ENCODE data around the gene ZDHHC11. TPM values are rescaled to one million over a fixed set of nuclear protein-coding genes. Genes with fewer than 3 reads are reported as not detected.
"Not testable (repeated sequence)": the region's sequence is repeated elsewhere in the genome, so short reads cannot be mapped to it uniquely, and the experiment has no call there.

The ZDHHC11 gene
- total and polyA plus RNA-seq, 2 of the 4 experiments (the other 2 are of a cell fraction): 0.36 to 1.6 TPM

DNA sequence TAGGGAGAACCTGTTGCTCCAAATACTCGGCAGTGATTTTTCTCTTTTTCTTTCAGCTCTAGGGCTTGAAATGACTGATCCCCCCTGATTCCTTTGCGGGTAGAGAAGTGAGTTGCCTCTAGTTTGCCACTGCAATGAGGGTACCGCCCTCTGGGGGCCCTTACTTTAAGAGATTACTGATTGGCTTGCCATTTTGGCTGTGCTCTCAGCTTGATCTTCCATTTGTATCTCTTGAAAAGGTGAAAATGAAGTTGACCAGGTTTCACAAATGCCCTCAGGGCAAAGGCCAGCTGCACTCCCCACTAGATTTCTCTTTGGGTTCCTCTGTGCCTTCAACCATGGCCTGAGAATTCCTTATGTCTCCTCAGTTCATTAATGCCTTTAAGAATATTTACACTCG lies 52.8 kb downstream of the ZDHHC11 start:
- H2AFZ ChIP-seq (replicated peaks; ENCODE audit: low read length, poor library complexity); CTCF ChIA-PET; H3K4me3 ChIP-seq (ENCODE audit: insufficient read depth, low read depth, low read length); ATAC-seq (ENCODE audit: low read depth); BruUV-seq (replicated peaks); H3K36me3 ChIP-seq (ENCODE audit: control insufficient read depth, insufficient read depth, low read length); H3K4me1 ChIP-seq (ENCODE audit: control insufficient read depth, insufficient read depth, low read length); H3K27ac ChIP-seq (ENCODE audit: insufficient read depth, low read length); H2BK5ac ChIP-seq (ENCODE audit: low read depth, low read length, poor library complexity, severe bottlenecking); H2BK15ac ChIP-seq (ENCODE audit: low read depth, low read length); H3K23ac ChIP-seq (ENCODE audit: low read depth, low read length); H3K9ac ChIP-seq (ENCODE audit: low read depth, low read length); H3K14ac ChIP-seq (replicated peaks; ENCODE audit: low read depth, low read length); H4K8ac ChIP-seq (ENCODE audit: low read depth in 2 of 2, low read length in 2 of 2); H3K4ac ChIP-seq (ENCODE audit: low read depth, low read length); dilution Hi-C loops (cut with HindIII; ENCODE audit: low sequenced_read_pairs, unreplicated experiment); H3K79me1 ChIP-seq (ENCODE audit: low read depth in 1 of 2, low read length in 2 of 2); POLR2A ChIA-PET (ENCODE audit: unreplicated experiment); H3K18ac ChIP-seq (ENCODE audit: low read depth, low read length); DNase-seq; H3K9me3 ChIP-seq (ENCODE audit: control insufficient read depth, insufficient read depth, low read length); H2AK5ac ChIP-seq (ENCODE audit: low read depth, low read length); H2BK20ac ChIP-seq (ENCODE audit: low read depth, low read length); H3K56ac ChIP-seq (ENCODE audit: extremely low read depth, insufficient read depth, low read length); H3K27me3 ChIP-seq (ENCODE audit: control insufficient read depth, insufficient read depth, low read length); H3K9me1 ChIP-seq (ENCODE audit: insufficient read depth, low read length); H3K4me2 ChIP-seq (ENCODE audit: low read depth, low read length); H4K91ac ChIP-seq (ENCODE audit: insufficient read depth, low read depth, low read length); H2BK120ac ChIP-seq (ENCODE audit: low read depth, low read length); in situ Hi-C loops (cut with MboI; ENCODE audit: low sequenced_read_pairs); H4K5ac ChIP-seq (ENCODE audit: low read depth, low read length); H2AK9ac ChIP-seq (replicated peaks; ENCODE audit: low read depth, low read length, poor library complexity); H4K20me1 ChIP-seq (ENCODE audit: insufficient read depth, low read length): not testable (repeated sequence)
- 86% methylated on average over 1 of the region's 4 CpGs; no CpG with 5 or more reads in 1 of the 2 experiments for WGBS, 2 experiments (ENCODE audit: extremely low coverage in 2 of 2, insufficient read length in 1 of 2)
- intact Hi-C loops (cut with micrococcal nuclease): loop anchor here (5.0 kb wide), 1 partner anchor 86 kb away; no protein-coding TSS in a partner anchor

DNA sequence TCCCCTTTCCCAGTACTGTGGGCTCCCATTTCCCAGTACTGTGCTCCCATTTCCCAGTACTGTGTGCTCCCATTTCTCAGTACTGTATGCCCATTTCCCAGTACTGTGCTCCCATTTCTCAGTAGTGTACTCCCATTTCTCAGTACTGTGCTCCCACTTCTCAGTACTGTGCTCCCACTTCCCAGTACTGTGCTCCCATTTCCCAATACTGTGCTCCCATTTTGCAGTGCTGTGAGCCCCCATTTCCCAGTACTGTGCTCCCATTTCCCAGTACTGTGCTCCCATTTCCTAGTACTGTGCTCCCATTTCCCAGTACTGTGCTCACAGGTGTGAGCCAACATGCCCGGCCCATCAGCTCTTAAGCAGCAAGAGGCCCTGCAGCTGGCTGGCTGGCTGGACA lies 54.9 kb downstream of the ZDHHC11 start:
- POLR2A ChIA-PET (ENCODE audit: unreplicated experiment); H3K27me3 ChIP-seq (ENCODE audit: control insufficient read depth, insufficient read depth, low read length); H3K4me3 ChIP-seq (ENCODE audit: insufficient read depth, low read depth, low read length); H3K4ac ChIP-seq (ENCODE audit: low read depth, low read length); H2BK5ac ChIP-seq (ENCODE audit: low read depth, low read length, poor library complexity, severe bottlenecking); H2AK5ac ChIP-seq (ENCODE audit: low read depth, low read length); H3K9me3 ChIP-seq (ENCODE audit: control insufficient read depth, insufficient read depth, low read length); H4K5ac ChIP-seq (ENCODE audit: low read depth, low read length); H2AFZ ChIP-seq (replicated peaks; ENCODE audit: low read length, poor library complexity); H3K27ac ChIP-seq (ENCODE audit: insufficient read depth, low read length); dilution Hi-C loops (cut with HindIII; ENCODE audit: low sequenced_read_pairs, unreplicated experiment); H4K20me1 ChIP-seq (ENCODE audit: insufficient read depth, low read length); DNase-seq; BruUV-seq (replicated peaks); H3K23ac ChIP-seq (ENCODE audit: low read depth, low read length); H2AK9ac ChIP-seq (replicated peaks; ENCODE audit: low read depth, low read length, poor library complexity); ATAC-seq (ENCODE audit: low read depth); H3K4me2 ChIP-seq (ENCODE audit: low read depth, low read length); H2BK20ac ChIP-seq (ENCODE audit: low read depth, low read length); H3K9me1 ChIP-seq (ENCODE audit: insufficient read depth, low read length); H3K56ac ChIP-seq (ENCODE audit: extremely low read depth, insufficient read depth, low read length); H3K79me1 ChIP-seq (ENCODE audit: low read depth in 1 of 2, low read length in 2 of 2); H4K91ac ChIP-seq (ENCODE audit: insufficient read depth, low read depth, low read length); in situ Hi-C loops (cut with MboI; ENCODE audit: low sequenced_read_pairs); H3K4me1 ChIP-seq (ENCODE audit: control insufficient read depth, insufficient read depth, low read length); H3K9ac ChIP-seq (ENCODE audit: low read depth, low read length); H3K18ac ChIP-seq (ENCODE audit: low read depth, low read length); CTCF ChIA-PET; H3K14ac ChIP-seq (replicated peaks; ENCODE audit: low read depth, low read length); H2BK15ac ChIP-seq (ENCODE audit: low read depth, low read length); H2BK120ac ChIP-seq (ENCODE audit: low read depth, low read length); H3K36me3 ChIP-seq (ENCODE audit: control insufficient read depth, insufficient read depth, low read length); H4K8ac ChIP-seq (ENCODE audit: low read depth in 2 of 2, low read length in 2 of 2): not testable (repeated sequence)
- intact Hi-C loops (cut with micrococcal nuclease): loop anchor here (5.0 kb wide), 1 partner anchor 84 kb away; no protein-coding TSS in a partner anchor
- whole genome bisulfite sequencing, 2 experiments (ENCODE audit: extremely low coverage in 2 of 2, insufficient read length in 1 of 2): no CpG with 5 or more reads among the region's 1 CpG
